ENCODE measurements around the gene BAG1.

The BAG1 gene

DNA sequence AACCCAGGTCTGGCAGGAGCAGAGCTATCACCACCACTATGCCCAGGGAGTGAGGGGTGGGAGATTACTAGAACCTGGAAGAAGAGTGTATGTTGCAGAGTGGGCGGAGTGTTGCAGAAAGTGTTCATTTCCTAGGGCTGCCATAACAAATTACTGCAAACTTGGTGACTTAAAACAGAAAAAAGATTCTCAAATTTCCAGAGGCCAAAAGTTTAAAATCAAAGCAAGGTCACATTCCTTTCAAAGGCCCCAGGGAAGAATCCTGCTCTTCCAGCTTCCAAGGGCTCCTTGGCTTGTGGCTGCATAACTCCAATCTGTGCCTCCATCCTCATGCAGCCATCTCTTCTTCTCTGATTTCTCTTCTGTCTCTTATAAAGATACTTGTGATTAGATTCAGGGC lies 55.1 kb downstream of the BAG1 start:
- DNase-seq (ENCODE audit: low spot score) = no peak

DNA sequence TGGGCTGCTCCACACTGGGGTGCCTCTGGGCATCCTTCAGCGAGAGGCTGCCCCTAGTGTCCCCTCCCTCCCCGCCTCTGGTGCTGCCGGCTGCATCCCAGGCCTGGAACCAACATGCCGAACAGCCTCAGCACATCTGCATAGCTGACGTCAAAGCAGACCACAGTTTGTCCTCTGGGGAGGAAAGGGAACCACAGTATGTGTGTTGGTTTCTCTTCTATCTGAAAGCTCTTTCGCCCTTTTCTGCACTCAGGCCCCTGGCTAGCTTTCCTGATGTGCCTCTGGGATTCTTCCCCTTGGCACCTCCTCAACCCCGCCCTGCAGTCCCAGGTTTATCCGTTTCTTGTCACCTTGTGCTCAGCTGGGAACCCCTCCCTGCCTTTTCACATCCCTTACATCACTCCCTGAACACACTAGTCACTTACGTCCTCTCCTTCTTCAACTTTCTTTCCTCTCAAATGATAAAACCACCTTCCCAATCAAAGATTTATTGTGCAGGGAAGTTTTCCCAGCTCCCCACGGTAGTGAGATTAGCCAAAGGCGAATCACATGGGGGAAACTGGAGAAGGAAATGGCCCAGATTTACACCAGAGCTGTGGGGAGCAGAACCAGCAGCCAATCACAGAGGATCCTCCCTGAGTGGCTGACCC lies 61.8 kb downstream of the BAG1 start:
- no peak for DNase-seq (ENCODE audit: low spot score)
